IPS DF 6.9 (cell line): ENCODE data around the gene ANTKMT.

Experiments used
- DNase-seq: peaks from one replicate; pipeline ENCODE4 v3.0.0-alpha.2; 2013; ENCODE audit warnings: low read depth, low spot score
- H3K27ac ChIP-seq: one replicate; pipeline ENCODE4 v1.5.1; 2013; ENCODE audit warnings: low read length, control low read depth
- H3K27me3 ChIP-seq: 2 replicates; pipeline ENCODE4 v1.6.1; 2013; ENCODE audit warnings: mild to moderate bottlenecking, low read length; ENCODE audit not compliant: control insufficient read depth, insufficient read depth
- H3K36me3 ChIP-seq: 2 replicates; pipeline ENCODE4 v1.6.1; 2013; ENCODE audit warnings: low read length; ENCODE audit not compliant: control insufficient read depth, insufficient read depth
- H3K4me1 ChIP-seq: 2 replicates; pipeline ENCODE4 v1.6.1; 2013; ENCODE audit warnings: low read length; ENCODE audit not compliant: control insufficient read depth, insufficient read depth
- H3K4me3 ChIP-seq: 2 replicates; pipeline ENCODE4 v1.5.1; 2013; ENCODE audit warnings: mild to moderate bottlenecking, low read length
- H3K9me3 ChIP-seq: 2 replicates; pipeline ENCODE4 v1.6.1; 2013; ENCODE audit warnings: low read length, inconsistent platforms; ENCODE audit not compliant: control insufficient read depth, insufficient read depth
- WGBS: extraction: QIAGEN DNeasy Blood & Tissue Kit; methylation state at CpG from one replicate; pipeline ENCODE4 v1.1.7; 2013; ENCODE audit warnings: mixed read lengths, missing lambda C conversion rate; ENCODE audit not compliant: insufficient read length, insufficient coverage; 5-methylcytosine and 5-hydroxymethylcytosine counted together

The ANTKMT gene

DNA sequence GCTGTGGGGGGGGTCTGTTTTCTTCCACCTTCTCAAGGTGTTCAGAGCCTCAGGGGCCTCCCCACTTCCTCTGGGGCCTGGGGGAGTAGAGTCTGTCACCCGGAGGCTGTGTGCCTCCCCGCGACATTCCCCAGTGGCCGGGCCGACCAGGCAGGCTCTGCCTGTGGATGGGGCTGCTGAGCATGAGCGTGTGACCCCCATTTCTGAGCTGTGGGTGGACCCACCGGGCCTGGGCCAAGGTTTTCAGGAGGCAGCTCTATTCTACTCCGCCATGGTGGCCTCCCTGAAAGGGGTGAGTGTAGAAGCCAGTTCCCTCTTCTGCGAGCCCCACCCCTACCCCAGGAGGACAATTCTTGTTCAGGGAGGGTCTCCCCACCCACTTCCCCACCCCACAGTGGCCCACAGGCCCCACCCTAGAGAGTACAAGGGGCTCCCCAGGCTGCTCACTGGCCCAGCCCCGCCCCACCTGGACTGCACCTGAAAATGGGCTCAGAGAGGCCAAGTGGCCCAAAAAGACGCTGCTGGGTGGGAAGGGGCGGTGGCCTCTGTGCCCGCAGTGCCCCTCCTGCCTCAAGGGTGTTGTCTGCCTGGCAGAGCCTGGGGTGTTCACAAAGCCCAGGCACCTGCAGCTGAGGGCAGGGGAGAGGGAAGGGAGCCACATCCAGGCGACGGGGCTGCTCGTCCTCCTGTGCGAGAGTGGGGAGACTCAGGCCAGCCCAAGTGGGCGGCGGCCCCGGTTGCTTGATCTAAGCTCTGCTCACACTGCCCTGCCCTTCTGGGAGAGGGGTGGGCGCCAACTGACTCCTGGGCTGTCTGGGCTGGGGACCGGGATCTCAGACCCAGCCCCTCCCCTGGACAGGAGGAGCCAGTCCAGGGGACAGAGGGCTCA lies 40.9 kb downstream of the ANTKMT start:
- Histone ChIP-seq H3K9me3 (no peaks in the 10 kb centered on the region), H3K4me1 (no peaks in the 10 kb centered on the region; the same call in 1 of the 2 replicates), H3K27me3 (no peaks in the 10 kb centered on the region), H3K27ac (no peak overlapping the region), H3K4me3 (no peak overlapping the region), H3K36me3 (no peaks in the 10 kb centered on the region; the same call in 1 of the 2 replicates)
- WGBS = no CpG with 5 or more reads among the region's 22 CpGs
- no peak for DNase-seq

DNA sequence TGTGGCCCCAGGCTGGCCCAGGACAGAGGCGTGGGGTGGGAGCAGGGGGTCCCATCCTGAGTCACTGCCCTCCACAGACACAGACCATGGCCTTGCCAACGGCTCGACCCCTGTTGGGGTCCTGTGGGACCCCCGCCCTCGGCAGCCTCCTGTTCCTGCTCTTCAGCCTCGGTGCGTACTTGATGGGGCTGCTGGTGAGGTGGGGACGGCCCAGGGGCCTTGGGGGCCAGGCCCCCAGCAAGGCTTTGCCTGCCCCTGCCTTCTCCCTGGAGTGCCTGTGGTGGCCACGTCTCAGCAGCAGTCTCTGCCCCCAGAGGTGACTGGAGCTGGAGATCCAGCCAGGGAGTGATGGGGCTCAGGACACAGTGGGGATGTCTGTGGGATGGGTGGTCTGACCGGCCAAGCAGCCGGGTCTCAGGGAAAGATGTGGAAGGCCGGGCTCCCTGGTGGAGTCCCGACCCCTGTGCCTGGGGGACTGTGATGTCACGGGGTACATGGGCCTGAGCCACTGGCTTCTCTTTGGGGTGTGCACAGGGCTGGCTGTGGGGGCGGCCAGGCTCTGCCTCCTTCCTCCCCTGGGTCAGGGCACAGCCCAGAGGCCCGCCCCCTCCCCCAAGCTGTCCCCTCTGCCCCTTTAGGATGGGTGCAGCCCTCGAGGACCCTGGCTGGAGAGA lies 41.8 kb downstream of the ANTKMT start:
- no peaks in the 10 kb centered on the region for H3K27me3 ChIP-seq
- WGBS = no CpG with 5 or more reads among the region's 17 CpGs

DNA sequence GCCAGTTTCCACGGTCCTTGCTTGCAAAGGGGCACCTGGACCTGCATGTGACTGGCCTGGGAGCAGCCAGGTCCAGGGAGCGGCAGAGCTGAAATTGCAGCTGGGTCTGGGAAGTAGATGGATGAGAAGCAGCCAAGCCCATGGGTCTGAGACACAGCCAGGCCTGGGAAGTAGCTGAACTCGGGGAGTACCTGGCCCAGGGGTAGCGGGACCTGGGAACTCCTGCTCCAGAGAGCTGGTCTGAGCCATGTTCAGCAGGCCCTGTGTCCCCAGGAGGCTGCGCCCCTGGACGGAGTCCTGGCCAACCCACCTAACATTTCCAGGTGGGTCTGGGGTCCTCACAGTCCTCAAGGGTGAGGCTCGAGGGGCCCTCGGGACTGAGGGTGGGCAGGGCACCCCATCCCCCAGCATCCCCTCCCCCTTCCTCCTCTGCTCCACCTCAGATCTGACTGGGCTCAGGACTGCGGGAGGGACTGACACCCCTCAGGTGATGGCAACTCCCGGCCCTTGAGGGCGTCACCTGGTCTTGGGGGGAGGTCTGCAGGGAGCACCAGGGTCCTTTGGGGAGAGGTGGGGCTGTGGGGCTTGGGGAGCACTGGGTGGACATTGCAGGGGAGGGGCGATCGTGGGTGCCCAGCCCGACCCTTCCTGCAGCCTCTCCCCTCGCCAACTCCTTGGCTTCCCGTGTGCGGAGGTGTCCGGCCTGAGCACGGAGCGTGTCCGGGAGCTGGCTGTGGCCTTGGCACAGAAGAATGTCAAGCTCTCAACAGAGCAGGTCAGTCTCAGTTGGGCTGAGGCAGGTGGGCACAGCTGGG lies 42.6 kb downstream of the ANTKMT start:
- Histone ChIP-seq H3K36me3 (no peaks in the 10 kb centered on the region; the same call in 1 of the 2 replicates), H3K9me3 (no peaks in the 10 kb centered on the region), H3K27ac (no peak overlapping the region), H3K4me3 (no peak overlapping the region), H3K4me1 (no peaks in the 10 kb centered on the region; the same call in 1 of the 2 replicates), H3K27me3 (no peaks in the 10 kb centered on the region)
- WGBS = no CpG with 5 or more reads among the region's 21 CpGs
- no peak for DNase-seq

More for the DNA sequence above, 41.8 kb downstream of the ANTKMT start:
- no peak for DNase-seq
- Histone ChIP-seq H3K4me1 (no peaks in the 10 kb centered on the region; the same call in 1 of the 2 replicates), H3K36me3 (no peaks in the 10 kb centered on the region; the same call in 1 of the 2 replicates), H3K9me3 (no peaks in the 10 kb centered on the region), H3K4me3 (no peak overlapping the region), H3K27ac (no peak overlapping the region)

DNA sequence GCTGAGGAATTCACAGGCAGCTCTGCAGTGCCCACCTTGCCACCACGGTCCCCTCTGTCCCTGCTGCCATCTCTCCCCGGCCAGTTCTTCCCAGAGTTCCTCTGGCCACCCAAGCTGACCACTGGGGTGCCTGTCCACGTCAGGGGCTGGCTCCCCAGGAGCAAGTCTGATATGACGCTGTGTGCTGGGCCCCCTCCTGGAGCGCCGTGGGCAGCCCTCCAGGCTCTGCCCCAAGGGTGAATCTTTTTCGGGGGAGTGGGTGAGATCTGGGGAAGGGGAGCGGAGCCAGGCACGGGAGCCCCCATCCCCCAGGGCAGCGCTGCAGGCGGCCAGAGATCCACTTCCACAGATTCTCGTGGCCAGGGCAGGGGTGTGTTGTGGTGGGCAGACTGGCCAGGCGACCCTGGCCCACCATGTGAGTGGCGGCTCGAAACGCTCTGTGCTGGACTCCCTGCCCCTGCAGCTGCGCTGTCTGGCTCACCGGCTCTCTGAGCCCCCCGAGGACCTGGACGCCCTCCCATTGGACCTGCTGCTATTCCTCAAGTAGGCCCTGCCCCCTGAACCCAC lies 43.3 kb downstream of the ANTKMT start:
- Histone ChIP-seq H3K27ac (no peak overlapping the region), H3K4me1 (no peaks in the 10 kb centered on the region; the same call in 1 of the 2 replicates), H3K4me3 (no peak overlapping the region), H3K9me3 (no peaks in the 10 kb centered on the region), H3K36me3 (no peaks in the 10 kb centered on the region; the same call in 1 of the 2 replicates), H3K27me3 (no peaks in the 10 kb centered on the region)
- DNase-seq = no peak
- no CpG with 5 or more reads among the region's 20 CpGs for WGBS

- Histone ChIP-seq H3K4me3 (no peak overlapping the region), H3K9me3 (no peaks in the 10 kb centered on the region), H3K36me3 (no peaks in the 10 kb centered on the region; the same call in 1 of the 2 replicates), H3K27ac (no peak overlapping the region), H3K4me1 (no peaks in the 10 kb centered on the region; the same call in 1 of the 2 replicates), H3K27me3 (no peaks in the 10 kb centered on the region)
- no CpG with 5 or more reads among the region's 38 CpGs for WGBS
- no peak for DNase-seq
Observed at GRCh38 chr16:764848-765487, 44.0 kb downstream of the ANTKMT start.

DNA sequence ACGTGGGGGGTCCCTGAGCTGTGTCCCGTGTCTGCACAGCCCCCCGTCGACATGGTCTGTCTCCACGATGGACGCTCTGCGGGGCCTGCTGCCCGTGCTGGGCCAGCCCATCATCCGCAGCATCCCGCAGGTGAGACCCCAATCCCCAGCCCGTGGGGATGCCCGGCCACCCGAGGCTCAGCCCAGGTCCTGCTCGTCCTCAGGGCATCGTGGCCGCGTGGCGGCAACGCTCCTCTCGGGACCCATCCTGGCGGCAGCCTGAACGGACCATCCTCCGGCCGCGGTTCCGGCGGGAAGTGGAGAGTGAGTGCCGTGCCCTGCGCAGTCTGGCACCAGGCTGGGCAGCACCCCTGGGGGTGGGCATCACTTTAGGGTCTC lies 44.5 kb downstream of the ANTKMT start:
- Histone ChIP-seq H3K27ac (no peak overlapping the region), H3K36me3 (no peaks in the 10 kb centered on the region; the same call in 1 of the 2 replicates), H3K4me1 (no peaks in the 10 kb centered on the region; the same call in 1 of the 2 replicates), H3K4me3 (no peak overlapping the region), H3K27me3 (no peaks in the 10 kb centered on the region), H3K9me3 (no peaks in the 10 kb centered on the region)
- no peak for DNase-seq
- WGBS = no CpG with 5 or more reads among the region's 29 CpGs

DNA sequence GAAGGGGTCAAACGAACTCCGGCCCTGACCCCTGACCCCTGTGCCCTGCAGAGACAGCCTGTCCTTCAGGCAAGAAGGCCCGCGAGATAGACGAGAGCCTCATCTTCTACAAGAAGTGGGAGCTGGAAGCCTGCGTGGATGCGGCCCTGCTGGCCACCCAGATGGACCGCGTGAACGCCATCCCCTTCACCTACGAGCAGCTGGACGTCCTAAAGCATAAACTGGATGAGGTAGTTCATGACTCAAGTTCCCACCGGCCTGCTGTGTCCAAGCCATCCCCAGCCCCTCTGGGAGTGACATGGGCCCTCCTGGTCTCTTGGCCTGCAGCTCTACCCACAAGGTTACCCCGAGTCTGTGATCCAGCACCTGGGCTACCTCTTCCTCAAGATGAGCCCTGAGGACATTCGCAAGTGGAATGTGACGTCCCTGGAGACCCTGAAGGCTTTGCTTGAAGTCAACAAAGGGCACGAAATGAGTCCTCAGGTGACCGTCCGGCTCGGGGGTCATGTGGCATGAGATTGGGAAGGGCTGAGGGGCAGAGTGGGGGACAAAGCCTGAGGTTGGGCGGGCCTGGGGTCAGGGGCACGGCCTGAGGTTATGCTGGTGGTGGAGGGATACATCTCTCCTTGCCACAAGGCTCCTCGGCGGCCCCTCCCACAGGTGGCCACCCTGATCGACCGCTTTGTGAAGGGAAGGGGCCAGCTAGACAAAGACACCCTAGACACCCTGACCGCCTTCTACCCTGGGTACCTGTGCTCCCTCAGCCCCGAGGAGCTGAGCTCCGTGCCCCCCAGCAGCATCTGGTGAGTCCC lies 45.3 kb downstream of the ANTKMT start:
- WGBS = no CpG with 5 or more reads among the region's 29 CpGs
- no peaks in the 10 kb centered on the region for H3K27me3 ChIP-seq
- H3K9me3 ChIP-seq = no peaks in the 10 kb centered on the region
- H3K4me1 ChIP-seq = no peaks in the 10 kb centered on the region; the same call in 1 of the 2 replicates
- DNase-seq = no peak
- H3K4me3 ChIP-seq = no peak overlapping the region
- H3K27ac ChIP-seq = no peak overlapping the region
- H3K36me3 ChIP-seq = no peaks in the 10 kb centered on the region

- Histone ChIP-seq H3K27me3 (no peaks in the 10 kb centered on the region), H3K27ac (no peak overlapping the region)
- WGBS = no CpG with 5 or more reads among the region's 48 CpGs
Observed at GRCh38 chr16:766820-767640, 46.1 kb downstream of the ANTKMT start.

More at GRCh38 chr16:766820-767640, 46.1 kb downstream of the ANTKMT start:
- H3K36me3 ChIP-seq = no peaks in the 10 kb centered on the region
- no peaks in the 10 kb centered on the region; the same call in 1 of the 2 replicates for H3K4me1 ChIP-seq
- H3K9me3 ChIP-seq = no peaks in the 10 kb centered on the region
- H3K4me3 ChIP-seq = no peak overlapping the region
- no peak for DNase-seq
